ENCODE results near the gene CCDC198.

- TF ChIP-seq CTCF (IDR thresholded peaks at IDR 0.05), result no peak
- TF ChIP-seq EZH2 (IDR thresholded peaks at IDR 0.05; ENCODE audit: borderline replicate concordance, insufficient read depth, low read depth, low read length, poor library complexity, severe bottlenecking), result no peak
Observed at GRCh38 chr14:57485635-57486034, 8.0 kb downstream of the CCDC198 start.

All from B cell (primary cell).